ENCODE data around the gene POGLUT2.

The POGLUT2 gene

GRCh38 chr13:102763741-102764140 is 35.0 kb downstream of the POGLUT2 start:
- FAIRE-seq: no peak

- no peak for FAIRE-seq
These were observed 37.7 kb downstream of the POGLUT2 start for GRCh38 chr13:102761071-102761470.

DNA sequence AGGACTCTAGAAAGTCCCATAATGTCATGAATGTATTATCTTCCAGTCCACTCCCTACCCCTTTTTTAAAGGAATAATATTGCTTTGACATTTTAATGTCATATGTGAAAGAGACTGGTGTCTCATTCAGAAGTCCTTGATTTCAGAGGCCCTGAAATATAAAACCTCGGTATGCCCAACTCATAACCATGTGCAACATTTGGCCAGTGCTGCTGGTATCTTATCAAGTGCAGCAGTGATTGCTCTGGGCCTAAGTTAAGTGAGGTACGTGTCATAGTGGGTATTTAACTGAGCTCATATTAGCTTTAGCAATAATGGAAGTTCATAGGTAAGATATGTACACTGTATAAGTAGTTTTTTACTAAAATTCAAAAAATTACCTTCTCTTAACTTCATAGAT is 39.9 kb downstream of the POGLUT2 start:
- no peak for FAIRE-seq

DNA sequence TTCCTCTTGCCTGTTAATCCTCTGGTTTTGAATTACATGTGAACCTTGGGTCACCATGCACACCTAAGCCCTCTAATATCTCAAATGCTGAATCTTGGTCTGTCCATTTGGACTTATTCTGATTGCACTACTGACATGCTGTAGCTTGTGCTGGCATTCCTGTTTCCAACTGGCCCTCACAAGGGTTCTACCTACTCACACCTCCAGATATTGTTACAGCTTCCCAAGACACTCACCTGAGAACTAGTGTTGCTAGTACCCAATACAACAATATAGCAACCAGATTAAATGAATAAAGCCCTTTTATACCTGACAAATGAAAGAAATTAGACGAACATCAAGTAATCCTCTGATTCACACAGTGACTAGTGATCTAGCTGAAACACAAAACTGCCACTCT is 41.8 kb downstream of the POGLUT2 start:
- FAIRE-seq: no peak

GRCh38 chr13:102751886-102752285 is 46.9 kb downstream of the POGLUT2 start:
- FAIRE-seq: no peak

DNA sequence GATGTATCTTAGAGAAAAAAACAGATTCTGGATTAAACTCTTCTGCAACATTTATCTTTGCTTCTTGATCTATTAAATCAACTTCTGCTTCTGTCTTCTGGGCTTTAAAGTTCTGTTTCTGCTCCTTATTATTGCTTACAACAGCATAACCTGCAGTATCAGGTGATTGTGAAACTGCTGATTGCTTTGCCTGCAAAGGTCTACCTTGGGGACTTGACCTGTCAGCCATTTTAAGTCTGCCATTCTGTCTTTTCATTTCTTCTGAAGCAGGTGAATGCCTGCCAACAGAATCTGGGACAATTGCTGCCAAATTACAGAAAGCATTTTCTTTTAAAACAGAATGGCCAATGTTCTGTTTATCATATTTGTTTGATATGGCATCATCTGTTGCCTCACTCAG is 56.3 kb downstream of the POGLUT2 start:
- FAIRE-seq: no peak

DNA sequence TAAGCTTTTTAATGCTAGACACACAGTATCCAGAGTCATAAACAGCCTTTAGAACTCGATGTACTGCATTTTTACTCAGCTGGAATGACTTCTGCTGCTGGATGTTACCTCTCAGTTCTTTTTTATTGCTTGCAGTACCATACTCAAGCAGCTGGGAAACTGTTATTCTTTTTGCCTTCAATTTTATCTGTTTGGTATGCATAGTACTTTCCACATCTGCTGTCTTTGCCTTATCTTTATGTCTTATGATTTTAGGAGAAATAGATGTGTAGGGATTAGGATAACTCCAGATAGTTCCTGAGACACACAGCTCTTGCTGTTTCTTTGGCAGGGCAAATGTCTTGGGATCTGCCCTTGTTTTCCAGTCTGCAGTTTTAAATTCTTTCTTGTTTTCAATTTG is 56.7 kb downstream of the POGLUT2 start:
- no peak for FAIRE-seq
